22Rv1 (cell line): Measurements from ENCODE around the gene ASMTL.

ENCODE experiments used
- H3K27ac ChIP-seq: fragments of 450-650 bp; 2 replicates; pipeline ENCODE4 v1.5.1; 2017
- CTCF ChIP-seq: fragments of 450-650 bp; IDR thresholded peaks from 2 replicates; pipeline ENCODE4 v1.5.1; 2017; ENCODE audit warnings: mild to moderate bottlenecking
- ZFX ChIP-seq: fragments of 450-650 bp; IDR thresholded peaks from 2 replicates; pipeline ENCODE4 v1.6.1; 2017; ENCODE audit warnings: antibody characterized with exemption, borderline replicate concordance

Gene ASMTL

GRCh38 chrX:1419545-1420355, 33.0 kb downstream of the ASMTL start:
- H3K27ac ChIP-seq = peak overlapping the region; percentile 12
- TF ChIP-seq ZFX = no peak

DNA sequence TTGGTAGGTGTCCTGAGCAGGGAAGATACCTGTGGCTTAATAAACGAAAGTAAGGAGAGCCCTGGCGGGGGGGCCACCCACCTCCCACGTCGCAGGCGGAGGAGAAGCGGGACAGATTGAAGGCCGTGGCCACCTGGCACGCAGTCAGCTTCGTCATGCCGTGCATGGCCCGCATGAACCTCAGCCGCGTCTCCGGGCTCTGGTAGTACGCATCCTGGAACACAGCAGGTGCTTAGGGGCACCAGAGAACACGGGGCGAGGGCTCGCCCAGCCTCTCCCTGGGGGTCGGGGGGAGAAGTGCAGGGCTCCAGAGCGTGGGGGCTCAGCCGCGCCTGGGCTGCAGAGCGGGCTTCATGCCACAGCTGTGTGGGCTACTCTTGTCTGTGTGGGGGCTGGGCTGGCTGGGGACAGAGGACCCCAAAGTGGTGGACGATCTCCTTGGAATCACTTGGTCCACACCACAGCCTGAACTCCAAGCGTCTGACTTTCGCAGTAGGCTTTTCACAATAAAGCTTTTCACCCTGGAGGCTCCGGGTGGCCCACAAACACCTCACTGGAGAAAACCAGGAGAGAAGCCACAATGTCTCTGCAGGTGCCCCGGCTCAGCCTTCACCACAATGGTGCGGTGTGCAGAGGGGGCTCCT, 33.7 kb downstream of the ASMTL start:
- no peak for TF ChIP-seq ZFX
- no peak for TF ChIP-seq CTCF
- H3K27ac ChIP-seq = peak overlapping the region; percentile 12; the same call in 1 of the 2 replicates

GRCh38 chrX:1417921-1418771, 34.6 kb downstream of the ASMTL start:
- no peak for TF ChIP-seq ZFX

GRCh38 chrX:1416965-1417760, 35.5 kb downstream of the ASMTL start:
- no peak overlapping the region for H3K27ac ChIP-seq
- no peak for TF ChIP-seq CTCF
- TF ChIP-seq ZFX = no peak

More at GRCh38 chrX:1417921-1418771, 34.6 kb downstream of the ASMTL start:
- no peak overlapping the region for H3K27ac ChIP-seq

- TF ChIP-seq CTCF (no peak), ZFX (no peak)
- no peak overlapping the region for H3K27ac ChIP-seq
Measured at GRCh38 chrX:1416327-1416784, 36.4 kb downstream of the ASMTL start.

DNA sequence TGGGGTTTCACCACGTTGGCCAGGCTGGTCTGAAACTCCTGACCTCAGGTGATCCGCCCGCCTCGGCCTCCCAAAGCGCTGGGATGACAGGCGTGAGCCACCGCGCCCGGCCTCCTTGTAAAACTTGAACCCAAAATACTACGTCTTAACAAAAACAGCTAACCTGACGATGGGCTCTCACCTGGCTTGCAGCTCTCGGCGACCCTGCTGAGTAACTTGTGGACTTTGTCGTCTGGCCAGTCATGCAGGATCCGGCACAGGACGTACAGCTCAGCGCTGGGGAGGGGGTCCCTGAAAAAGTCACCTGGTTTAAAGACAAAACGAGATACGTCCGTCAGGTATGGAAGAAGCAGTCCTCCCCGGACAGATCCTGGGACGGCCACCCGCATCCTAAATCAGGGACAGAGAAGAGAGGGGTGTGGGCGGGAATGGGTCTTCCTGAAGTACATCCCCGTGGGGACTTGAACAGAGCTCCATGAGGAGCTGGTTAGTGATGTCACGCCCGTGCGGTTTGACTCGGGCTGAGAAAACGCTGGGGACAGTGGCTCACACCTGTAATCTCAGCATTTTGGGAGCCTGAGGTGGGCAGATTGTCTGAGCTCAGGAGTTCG, 40.1 kb downstream of the ASMTL start:
- H3K27ac ChIP-seq = no peak overlapping the region
- TF ChIP-seq CTCF = no peak
- no peak for TF ChIP-seq ZFX

DNA sequence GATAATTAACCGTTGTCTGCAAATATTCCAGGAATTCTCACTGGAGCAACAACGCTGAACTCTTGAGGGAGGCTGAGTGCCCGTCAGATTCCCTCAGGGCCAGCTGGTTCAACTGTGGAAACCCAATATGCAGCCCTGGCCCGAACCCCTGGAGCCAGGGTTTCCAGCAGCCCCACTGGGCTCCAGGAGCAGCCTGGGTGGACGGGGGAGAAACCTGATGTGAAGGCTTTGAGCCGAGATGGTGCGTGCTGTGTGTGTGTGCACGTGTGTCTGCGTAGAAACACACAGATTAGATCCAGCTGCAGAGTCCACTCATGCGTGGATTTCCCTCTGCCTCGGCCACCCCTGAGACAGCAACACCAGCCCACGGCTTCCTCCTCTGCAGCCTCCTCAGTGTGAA, 41.4 kb downstream of the ASMTL start:
- TF ChIP-seq CTCF (no peak), ZFX (no peak)

More for the DNA sequence above, 41.4 kb downstream of the ASMTL start:
- no peak overlapping the region for H3K27ac ChIP-seq
